ENCODE measurements around the gene SMURF1.

SMURF1 gene

DNA sequence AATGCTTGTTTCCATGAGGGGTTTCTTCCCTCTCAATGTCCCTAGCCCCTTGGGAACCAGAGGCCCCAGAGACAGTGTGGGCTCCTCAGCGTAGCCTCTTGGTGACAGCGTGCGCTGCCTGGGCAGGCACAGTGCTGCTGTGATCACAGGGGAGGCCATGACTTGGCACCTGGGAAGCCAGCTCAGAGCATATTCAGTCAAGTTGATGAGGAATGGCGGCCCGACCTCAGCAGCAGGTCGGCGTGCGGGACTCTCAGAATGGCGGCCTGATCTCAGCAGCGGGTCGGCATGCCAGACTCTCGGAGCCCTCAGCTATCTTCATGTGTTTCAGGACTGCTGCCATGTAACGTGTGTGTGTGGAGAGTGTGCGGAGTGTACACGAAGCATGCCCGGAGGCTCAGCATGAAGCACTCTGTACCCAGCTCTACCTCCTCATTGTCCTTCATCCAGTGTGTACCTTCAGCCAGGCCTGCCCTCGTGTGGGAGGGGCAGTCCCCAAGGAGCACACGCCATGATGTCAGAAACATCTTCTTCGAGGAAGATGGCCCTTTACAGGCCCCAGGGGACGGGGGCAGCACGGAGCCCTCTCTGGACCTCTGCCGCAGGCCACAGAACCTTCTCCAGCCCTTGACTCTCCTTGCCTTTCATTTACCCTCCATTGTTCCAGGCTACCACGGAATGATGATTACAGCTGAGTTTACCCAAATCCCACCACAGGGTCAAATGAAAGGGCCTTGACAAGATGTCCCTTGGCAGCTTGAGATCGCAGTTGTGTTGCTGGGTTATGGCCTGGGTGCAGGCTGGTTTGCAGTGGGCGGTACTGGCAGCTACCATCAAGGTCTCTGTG lies 130.4 kb downstream of the SMURF1 start:
- DNase-seq, result peak in 1 of 10 donors; percentile 55
- intact Hi-C loops (cut with DNase I), result no loop called here

GRCh38 chr7:99012722-99013121 lies 131.2 kb downstream of the SMURF1 start:
- no peak for DNase-seq

GRCh38 chr7:99011706-99012404 lies 132.1 kb downstream of the SMURF1 start:
- peak in 2 of 10 donors; percentile 67 to 69 for DNase-seq
- intact Hi-C loops (cut with DNase I), result no loop called here

More at GRCh38 chr7:99012722-99013121, 131.2 kb downstream of the SMURF1 start:
- intact Hi-C loops (cut with DNase I), result no loop called here

DNA sequence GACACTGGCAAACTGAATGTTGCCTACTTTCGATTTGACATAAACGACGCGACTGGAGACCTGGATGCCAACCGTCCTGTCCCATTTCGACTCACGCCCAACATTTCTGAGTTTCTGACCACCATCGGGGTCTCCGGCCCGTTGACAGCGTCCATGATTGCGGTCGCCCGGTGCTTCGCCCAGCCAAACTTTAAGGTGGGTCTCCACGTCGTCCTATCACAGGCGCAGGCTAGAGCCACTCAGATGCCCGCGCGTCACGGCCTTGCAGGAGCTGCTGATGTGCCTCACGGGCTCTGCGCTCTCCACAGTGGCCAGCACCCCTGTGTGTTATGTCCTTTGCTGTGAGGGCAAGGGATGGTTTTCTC lies 132.6 kb downstream of the SMURF1 start:
- intact Hi-C loops (cut with DNase I), result no loop called here
- DNase-seq, result peak in 2 of 10 donors; percentile 62 to 84

GRCh38 chr7:99010281-99010680 lies 133.6 kb downstream of the SMURF1 start:
- no peak for DNase-seq
- intact Hi-C loops (cut with DNase I), result no loop called here

- no peak for DNase-seq
- intact Hi-C loops (cut with DNase I), result no loop called here
These were observed 134.9 kb downstream of the SMURF1 start for GRCh38 chr7:99008921-99009530.

- intact Hi-C loops (cut with DNase I), result no loop called here
- no peak for DNase-seq
These were observed 135.7 kb downstream of the SMURF1 start for GRCh38 chr7:99008181-99008631.

GRCh38 chr7:99006739-99007424 lies 137.0 kb downstream of the SMURF1 start:
- intact Hi-C loops (cut with DNase I), result no loop called here
- peak in 1 of 10 donors; percentile 49 for DNase-seq

DNA sequence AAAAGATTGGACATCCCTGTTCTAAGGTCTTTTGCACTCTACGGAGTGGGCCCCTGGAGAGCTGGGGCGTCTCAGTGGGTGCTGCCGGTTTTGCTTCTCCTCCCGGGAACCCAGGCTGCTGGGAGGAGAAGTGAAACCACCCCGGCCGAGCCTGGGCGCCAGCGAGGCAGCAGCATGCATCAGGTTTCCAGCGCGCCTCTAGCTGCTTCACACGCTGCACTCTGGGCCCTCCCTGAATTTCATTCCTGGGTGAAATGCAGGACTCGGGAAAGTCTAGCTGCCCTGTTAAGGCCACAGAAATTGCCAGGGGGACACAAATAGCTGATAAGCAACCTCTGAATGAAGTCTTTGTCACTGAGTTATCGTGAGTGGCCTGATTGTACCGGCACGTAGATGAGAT lies 138.1 kb downstream of the SMURF1 start:
- intact Hi-C loops (cut with DNase I), result no loop called here
- DNase-seq, result peak in 2 of 10 donors; percentile 38 to 80

DNA sequence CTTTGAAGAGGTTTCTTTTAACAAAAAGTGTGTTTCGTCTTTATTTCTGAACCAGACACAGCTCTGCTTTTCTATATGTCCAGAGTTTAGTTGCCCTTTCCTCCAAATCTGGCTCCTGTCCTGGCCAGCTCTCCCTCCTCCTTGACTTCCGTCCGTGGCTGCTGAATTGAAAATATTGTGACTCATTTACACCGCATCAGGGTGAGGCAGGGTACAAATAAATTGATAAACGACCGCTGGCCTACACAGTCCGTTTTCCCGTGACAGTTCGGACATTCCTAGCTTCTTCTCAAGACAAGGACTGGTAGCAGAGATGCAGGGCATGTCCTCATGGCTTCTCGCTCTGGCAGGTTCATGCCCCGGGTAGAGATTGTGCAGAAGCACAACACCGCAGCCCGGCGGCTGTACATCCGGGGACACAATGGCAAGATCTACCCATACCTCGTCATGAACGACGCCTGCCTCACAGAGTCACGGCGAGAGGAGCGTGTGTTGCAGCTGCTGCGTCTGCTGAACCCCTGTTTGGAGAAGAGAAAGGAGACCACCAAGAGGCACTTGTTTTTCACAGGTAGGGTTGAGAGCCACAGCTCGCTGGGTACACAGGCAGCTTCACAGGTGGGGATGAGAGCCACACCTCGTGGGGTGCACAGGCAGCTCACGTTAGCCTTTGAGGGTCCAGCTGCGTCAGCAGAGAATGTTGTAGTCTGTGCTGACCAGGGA lies 139.0 kb downstream of the SMURF1 start:
- intact Hi-C loops (cut with DNase I), result no loop called here
- peak in 2 of 10 donors; percentile 40 to 65 for DNase-seq

- intact Hi-C loops (cut with DNase I), result no loop called here
- DNase-seq, result peak in 1 of 10 donors; percentile 59
These were observed 139.7 kb downstream of the SMURF1 start for GRCh38 chr7:99004216-99004615.

DNA sequence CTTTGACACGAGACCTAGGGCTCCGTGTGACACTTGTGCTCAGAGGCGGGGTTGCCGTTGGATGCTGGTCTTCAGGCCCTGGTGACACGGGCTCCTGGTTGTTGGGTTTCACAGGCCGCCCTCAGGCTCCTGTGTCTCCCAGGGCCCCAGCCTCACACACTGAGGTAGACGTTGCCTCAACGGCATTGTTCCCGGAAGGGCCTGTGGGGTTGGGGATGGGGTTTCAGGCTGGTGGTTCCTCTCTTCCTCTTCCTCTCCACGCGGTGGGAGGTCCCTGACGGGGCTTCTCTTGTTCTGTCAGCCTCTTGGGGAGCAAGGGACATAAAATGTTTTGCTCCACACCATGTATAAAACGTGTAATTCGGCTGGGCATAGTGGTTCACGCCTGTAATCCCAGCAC lies 140.5 kb downstream of the SMURF1 start:
- DNase-seq, result peak in 1 of 10 donors; percentile 62

GRCh38 chr7:99002827-99003212 lies 141.1 kb downstream of the SMURF1 start:
- DNase-seq, result peak in 2 of 10 donors; percentile 62 to 75

More for the DNA sequence above, 140.5 kb downstream of the SMURF1 start:
- intact Hi-C loops (cut with DNase I), result no loop called here

DNA sequence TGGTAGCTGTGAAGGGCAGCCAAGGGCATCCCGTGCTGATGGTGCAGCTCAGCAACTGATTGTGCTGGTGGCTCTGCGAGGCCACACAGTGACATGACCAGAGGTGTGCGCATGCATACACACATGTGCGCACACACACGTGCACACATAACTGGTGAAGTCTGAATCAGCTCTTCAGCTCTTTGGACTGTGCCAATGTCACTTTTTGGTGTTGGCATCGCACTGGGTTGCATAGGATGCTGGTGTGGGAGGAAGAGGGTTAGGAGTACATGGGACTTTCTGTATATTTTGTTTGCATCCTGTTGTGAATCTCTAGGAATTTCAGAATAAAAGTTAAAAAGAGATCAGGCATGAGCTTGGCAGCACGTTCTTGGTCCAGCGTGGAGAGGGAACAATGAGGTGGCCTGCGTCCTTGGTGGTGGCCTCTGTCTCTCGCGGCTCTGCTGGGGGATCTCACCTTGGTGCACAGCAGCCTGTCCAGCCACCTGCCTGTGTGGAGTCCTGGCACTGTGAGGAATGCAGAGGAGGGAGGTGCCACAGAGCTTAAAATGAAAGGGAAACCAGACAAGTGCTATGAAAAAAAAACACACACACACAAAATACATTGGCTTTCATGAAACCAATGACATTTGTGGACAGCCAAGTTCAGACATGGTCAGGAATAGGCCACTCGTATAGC lies 141.6 kb downstream of the SMURF1 start:
- intact Hi-C loops (cut with DNase I), result no loop called here
- DNase-seq, result peak in 1 of 10 donors; percentile 74

More at GRCh38 chr7:99002827-99003212, 141.1 kb downstream of the SMURF1 start:
- intact Hi-C loops (cut with DNase I), result no loop called here

- intact Hi-C loops (cut with DNase I), result no loop called here
- DNase-seq, result peak in 1 of 10 donors; percentile 68
These were observed 142.3 kb downstream of the SMURF1 start for GRCh38 chr7:99001482-99002147.

GRCh38 chr7:99000904-99001465 lies 142.9 kb downstream of the SMURF1 start:
- intact Hi-C loops (cut with DNase I), result no loop called here
- peak in 2 of 10 donors; percentile 37 to 51 for DNase-seq

- intact Hi-C loops (cut with DNase I), result no loop called here
- peak in 2 of 10 donors; percentile 52 to 80 for DNase-seq
These were observed 143.6 kb downstream of the SMURF1 start for GRCh38 chr7:99000196-99000903.

Data from posterior cingulate gyrus (tissue), 11 donors.